Endothelial cell of umbilical vein (primary cell): ENCODE data around the gene AFDN. TPM values are rescaled to one million over a fixed set of nuclear protein-coding genes. Genes with fewer than 3 reads are reported as not detected.

Experiments
- BruUV-seq: library from RNA; stranded (reverse); fragments of 400-500 nt; replicated peaks from 2 replicates; lab custom pipeline; 2021; lab: Mats Ljungman, UMichigan
- CTCF ChIA-PET: fragments of 300-600, 350-600 bp; sonication (Branson Sonifier 250); formaldehyde crosslinking; loops from one replicate; lab custom pipeline; 2021; ENCODE audit warnings: antibody characterized with exemption, inconsistent platforms; lab: Charles Lee
- POLR2A ChIA-PET: fragments of 300-600, 350-600 bp; sonication (Branson Sonifier 250); formaldehyde crosslinking; loops from one replicate; lab custom pipeline; 2021; ENCODE audit warnings: antibody characterized with exemption, inconsistent platforms; lab: Charles Lee
- DNase-seq: peaks from one replicate; pipeline ENCODE4 v3.0.0-alpha.2; 2011; ENCODE audit warnings: low read depth, low spot score
- FAIRE-seq: peaks from 2 replicates; lab custom pipeline; 2011; peaks lifted over from hg19 to GRCh38; lab: Jason Lieb, UNC
- H2AFZ ChIP-seq: 2 replicates; pipeline ENCODE4 v1.6.0; 2012; ENCODE audit warnings: low read depth, low read length, control low read depth, inconsistent platforms
- H3K27ac ChIP-seq: 2 replicates; pipeline ENCODE4 v1.5.1; 2011; ENCODE audit warnings: low read depth, mild to moderate bottlenecking, control low read depth, low read length, moderate library complexity; ENCODE audit not compliant: insufficient read depth
- H3K27me3 ChIP-seq, 2 experiments: 2 replicates each; pipeline versions ENCODE4 v1.6.0 to v1.6.1; 2011; ENCODE audit warnings: low read length in 2 of 2, mixed read lengths in 1 of 2; ENCODE audit not compliant: control insufficient read depth in 2 of 2, insufficient read depth in 2 of 2
- H3K36me3 ChIP-seq, 2 experiments: 2 replicates in 1 of 2; 3 replicates in 1 of 2; pipeline ENCODE4 v1.5.1; 2011; ENCODE audit warnings: low read length in 2 of 2, mild to moderate bottlenecking in 1 of 2, moderate library complexity in 1 of 2; ENCODE audit not compliant: control insufficient read depth in 2 of 2, insufficient read depth in 2 of 2; ENCODE audit errors: extremely low read depth in 1 of 2
- H3K4me1 ChIP-seq: 3 replicates; pipeline ENCODE4 v1.5.1; 2011; ENCODE audit warnings: mild to moderate bottlenecking, low read length; ENCODE audit not compliant: control insufficient read depth, insufficient read depth; ENCODE audit errors: extremely low read depth
- H3K4me2 ChIP-seq: 2 replicates; pipeline ENCODE4 v1.6.1; 2011; ENCODE audit warnings: low read length, control low read depth, mixed read lengths; ENCODE audit not compliant: insufficient read depth
- H3K4me3 ChIP-seq, 3 experiments: fragments of 200-600 bp in 1 of 3; sonication (generic), shearing (Covaris generic) in 1 of 3; replicated peaks in 1 of 3; 2 replicates each; pipeline ENCODE4 v1.5.1; 2011 to 2016; ENCODE audit warnings: control low read depth in 3 of 3, low read length in 3 of 3, mild to moderate bottlenecking in 2 of 3, inconsistent platforms in 1 of 3, low read depth in 1 of 3, moderate library complexity in 1 of 3; ENCODE audit not compliant: insufficient read depth in 1 of 3
- H3K79me2 ChIP-seq: 2 replicates; pipeline ENCODE4 v1.6.0; 2012; ENCODE audit warnings: low read length, inconsistent platforms; ENCODE audit not compliant: control insufficient read depth, insufficient read depth
- H3K9ac ChIP-seq: replicated peaks from 2 replicates; pipeline ENCODE3; 2011; ENCODE audit warnings: low read length, control low read depth; ENCODE audit not compliant: insufficient read depth; ENCODE audit errors: extremely low read depth
- H3K9me1 ChIP-seq: replicated peaks from 3 replicates; pipeline ENCODE4 v1.6.0; 2011; ENCODE audit warnings: mild to moderate bottlenecking, low read length; ENCODE audit not compliant: control insufficient read depth, insufficient read depth; ENCODE audit errors: extremely low read depth
- H3K9me3 ChIP-seq: replicated peaks from 2 replicates; pipeline ENCODE4 v1.5.1; 2012; ENCODE audit warnings: low read length, inconsistent platforms; ENCODE audit not compliant: control insufficient read depth, insufficient read depth
- H4K20me1 ChIP-seq: replicated peaks from 2 replicates; pipeline ENCODE3; 2011; ENCODE audit warnings: mild to moderate bottlenecking, low read length; ENCODE audit not compliant: control insufficient read depth, insufficient read depth; ENCODE audit errors: extremely low read depth
- EZH2 ChIP-seq: IDR thresholded peaks from 2 replicates; pipeline ENCODE4 v1.6.1; 2012; ENCODE audit warnings: borderline replicate concordance, low read depth, mild to moderate bottlenecking, moderate library complexity, low read length, inconsistent platforms; ENCODE audit not compliant: severe bottlenecking
- FOS ChIP-seq: IDR thresholded peaks from 2 replicates; pipeline ENCODE4 v1.6.1; 2011; ENCODE audit warnings: mild to moderate bottlenecking, low read length, moderate library complexity, borderline replicate concordance; ENCODE audit not compliant: insufficient read depth
- GATA2 ChIP-seq: IDR thresholded peaks from 2 replicates; pipeline ENCODE4 v1.7.0; 2011; ENCODE audit warnings: low read depth, mild to moderate bottlenecking, moderate library complexity, mixed read lengths, low read length; ENCODE audit not compliant: insufficient read length, insufficient read depth
- JUN ChIP-seq: IDR thresholded peaks from 2 replicates; pipeline ENCODE4 v1.6.1; 2011; ENCODE audit warnings: borderline replicate concordance, low read depth; ENCODE audit not compliant: insufficient read length, insufficient read depth
- MYC ChIP-seq: IDR thresholded peaks from one replicate; pipeline ENCODE4 v1.6.1; 2011; ENCODE audit warnings: mild to moderate bottlenecking, low read depth, low read length
- POLR2A ChIP-seq: IDR thresholded peaks from 2 replicates; pipeline ENCODE4 v1.6.1; 2012; ENCODE audit warnings: low read depth, mild to moderate bottlenecking, control low read depth, low read length
- POLR2AphosphoS5 ChIP-seq: IDR thresholded peaks from 2 replicates; pipeline ENCODE4 v1.6.1; 2012; ENCODE audit warnings: low read depth, mild to moderate bottlenecking, control low read depth, low read length, moderate library complexity; ENCODE audit not compliant: insufficient read depth
- dilution Hi-C: fragments of 300-500 bp; cut with MboI; formaldehyde crosslinking; loops from one replicate; pipeline ENCODE4 v1.15.0; 2019; ENCODE audit warnings: low sequenced_read_pairs; ENCODE audit not compliant: extremely low pct_ligation_motif_present
- intact Hi-C: fragments of 100-400 bp; cut with micrococcal nuclease; formaldehyde crosslinking; loops from one replicate; pipeline ENCODE4 v1.10.0; 2022
- polyA plus RNA-seq, 4 experiments: library from polyadenylated mRNA; depleted of rRNA in 3 of 4; stranded (reverse) in 3 of 4; unstranded in 1 of 4; fragments of >200 nt; gene quantifications; 2 replicates each; pipeline versions ENCODE4 v1.2.1 to v1.2.3, GENCODE V29; 2011 to 2012; ENCODE audit warnings: missing spikeins in 1 of 4
- total RNA-seq: library from RNA; stranded (reverse); gene quantifications from 2 replicates; pipeline ENCODE4 v1.2.3, GENCODE V29; 2021
- TF ChIP-seq, protein P1 (sequence below), 2 donors: IDR thresholded peaks; 1 replicate in 1 of 2; 2 replicates in 1 of 2; pipeline ENCODE4 v1.5.1; 2011; ENCODE audit warnings: low read length in 2 of 2, mild to moderate bottlenecking in 2 of 2, moderate library complexity in 2 of 2, control low read depth in 1 of 2, inconsistent platforms in 1 of 2, low read depth in 1 of 2; ENCODE audit not compliant: insufficient read depth in 1 of 2; ENCODE audit errors: extremely low read depth in 1 of 2
- TF ChIP-seq, protein P2 (sequence below): IDR thresholded peaks from 2 replicates; pipeline ENCODE4 v1.6.1; 2011; ENCODE audit not compliant: insufficient read depth, insufficient read length

AFDN gene
- total and polyA plus RNA-seq, 2 donors (not counting 3 experiments of a cell fraction or from before 2014, with no cell fraction given): 31.0 to 134 TPM

DNA sequence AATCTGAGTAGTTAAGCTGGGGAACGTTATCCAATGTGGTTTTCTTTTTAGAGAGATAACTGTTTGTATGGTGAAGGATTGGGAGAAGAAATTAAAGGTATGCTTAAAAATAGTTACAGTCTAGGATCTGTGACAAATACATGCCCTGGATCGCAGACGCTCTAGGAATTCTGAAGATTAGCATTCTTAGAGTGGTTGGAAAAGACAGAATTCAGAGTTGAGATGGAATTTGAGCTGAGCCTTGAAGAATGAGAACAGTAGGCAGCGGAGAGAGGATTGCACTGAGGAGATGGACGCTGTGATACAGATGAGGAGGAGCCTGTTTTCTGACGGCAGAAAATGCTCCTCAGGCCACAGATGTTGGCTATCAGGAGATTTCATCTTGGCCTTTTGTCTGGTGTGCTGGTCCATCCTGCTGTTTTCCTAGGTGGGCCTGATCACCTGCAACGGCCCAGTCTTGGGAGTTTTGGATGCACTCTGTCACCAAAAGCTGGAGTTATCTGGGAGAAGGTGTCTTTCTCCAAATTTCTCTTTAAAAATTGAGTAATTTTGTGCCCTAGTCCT lies 122.5 kb downstream of the AFDN start:
- Histone ChIP-seq H3K27ac (no peak overlapping the region), H3K4me3 (no peak overlapping the region), H4K20me1 (no peaks in the 10 kb centered on the region), H3K36me3 (peaks cover 18 to 30% of the 10 kb centered on the region in 2 experiments), H3K4me1 (no peaks in the 10 kb centered on the region), H2AFZ (no peak overlapping the region), H3K27me3 (no peaks in the 10 kb centered on the region), H3K79me2 (no peaks in the 10 kb centered on the region), H3K9me1 (no peaks in the 10 kb centered on the region), H3K9ac (no peak overlapping the region), H3K9me3 (no peaks in the 10 kb centered on the region), H3K4me2 (no peak overlapping the region)
- TF ChIP-seq MYC (no peak), EZH2 (no peak), FOS (no peak), POLR2A (no peak), POLR2AphosphoS5 (no peak), JUN (no peak), GATA2 (no peak)
- TF ChIP-seq, protein P1, sequence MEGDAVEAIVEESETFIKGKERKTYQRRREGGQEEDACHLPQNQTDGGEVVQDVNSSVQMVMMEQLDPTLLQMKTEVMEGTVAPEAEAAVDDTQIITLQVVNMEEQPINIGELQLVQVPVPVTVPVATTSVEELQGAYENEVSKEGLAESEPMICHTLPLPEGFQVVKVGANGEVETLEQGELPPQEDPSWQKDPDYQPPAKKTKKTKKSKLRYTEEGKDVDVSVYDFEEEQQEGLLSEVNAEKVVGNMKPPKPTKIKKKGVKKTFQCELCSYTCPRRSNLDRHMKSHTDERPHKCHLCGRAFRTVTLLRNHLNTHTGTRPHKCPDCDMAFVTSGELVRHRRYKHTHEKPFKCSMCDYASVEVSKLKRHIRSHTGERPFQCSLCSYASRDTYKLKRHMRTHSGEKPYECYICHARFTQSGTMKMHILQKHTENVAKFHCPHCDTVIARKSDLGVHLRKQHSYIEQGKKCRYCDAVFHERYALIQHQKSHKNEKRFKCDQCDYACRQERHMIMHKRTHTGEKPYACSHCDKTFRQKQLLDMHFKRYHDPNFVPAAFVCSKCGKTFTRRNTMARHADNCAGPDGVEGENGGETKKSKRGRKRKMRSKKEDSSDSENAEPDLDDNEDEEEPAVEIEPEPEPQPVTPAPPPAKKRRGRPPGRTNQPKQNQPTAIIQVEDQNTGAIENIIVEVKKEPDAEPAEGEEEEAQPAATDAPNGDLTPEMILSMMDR (IDR thresholded peaks at IDR 0.05; ENCODE audit: extremely low read depth in 1 of 2, insufficient read depth in 1 of 2, low read depth in 1 of 2, low read length in 2 of 2): no peak
- TF ChIP-seq, protein P2, sequence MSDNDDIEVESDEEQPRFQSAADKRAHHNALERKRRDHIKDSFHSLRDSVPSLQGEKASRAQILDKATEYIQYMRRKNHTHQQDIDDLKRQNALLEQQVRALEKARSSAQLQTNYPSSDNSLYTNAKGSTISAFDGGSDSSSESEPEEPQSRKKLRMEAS: no peak
- POLR2A ChIA-PET: no interaction called here
- intact Hi-C loops (no loop called here), dilution Hi-C loops (no loop called here)
- DNase-seq (no peak), FAIRE-seq (no peak)
- BruUV-seq: no TSS peak
- CTCF ChIA-PET: no interaction called here
